NCI-H146 treated with DMSO at 0.1 percent for 48 hours (cell line): ENCODE measurements around the gene CELF2.
A peak's percentile ranks its signal among the peaks of the same experiment; 100 is the strongest.

Experiments used
- DNase-seq: peaks from one replicate; lab custom pipeline; 2025; ENCODE audit not compliant: unreplicated experiment; lab: John Stamatoyannopoulos, UW

The CELF2 gene

GRCh38 chr10:11192304-11193000 lies 174.8 kb downstream of the CELF2 start:
- DNase-seq, result no peak

- no peak for DNase-seq
These were observed 175.4 kb downstream of the CELF2 start for GRCh38 chr10:11193001-11193551.

- DNase-seq, result no peak
These were observed 177.4 kb downstream of the CELF2 start for GRCh38 chr10:11194859-11195586.

GRCh38 chr10:11195623-11196022 lies 178.0 kb downstream of the CELF2 start:
- no peak for DNase-seq

GRCh38 chr10:11197266-11197712 lies 179.6 kb downstream of the CELF2 start:
- peak; percentile 63 for DNase-seq

- peak; percentile 38 for DNase-seq
These were observed 180.2 kb downstream of the CELF2 start for GRCh38 chr10:11197878-11198277.

GRCh38 chr10:11201911-11202310 lies 184.2 kb downstream of the CELF2 start:
- DNase-seq, result no peak

- no peak for DNase-seq
These were observed 186.8 kb downstream of the CELF2 start for GRCh38 chr10:11204351-11204942.

GRCh38 chr10:11205030-11205772 lies 187.5 kb downstream of the CELF2 start:
- no peak for DNase-seq

- no peak for DNase-seq
These were observed 189.2 kb downstream of the CELF2 start for GRCh38 chr10:11206676-11207559.

- no peak for DNase-seq
These were observed 189.8 kb downstream of the CELF2 start for GRCh38 chr10:11207560-11207844.

- no peak for DNase-seq
These were observed 190.6 kb downstream of the CELF2 start for GRCh38 chr10:11208243-11208642.

GRCh38 chr10:11208908-11209829 lies 191.5 kb downstream of the CELF2 start:
- no peak for DNase-seq

- DNase-seq, result no peak
These were observed 192.1 kb downstream of the CELF2 start for GRCh38 chr10:11209830-11210181.

GRCh38 chr10:11210211-11210922 lies 192.7 kb downstream of the CELF2 start:
- DNase-seq, result no peak

- peak; percentile 17 for DNase-seq
These were observed 194.8 kb downstream of the CELF2 start for GRCh38 chr10:11212288-11213085.

- DNase-seq, result peak; percentile 47
These were observed 195.5 kb downstream of the CELF2 start for GRCh38 chr10:11213137-11213536.

GRCh38 chr10:11214407-11214806 lies 196.7 kb downstream of the CELF2 start:
- DNase-seq, result no peak
